ENCODE results near the gene CHN2. TPM values are rescaled to one million over a fixed set of nuclear protein-coding genes. Genes with fewer than 3 reads are reported as not detected.

CHN2 gene
- total RNA-seq, 4 donors from 2014 or later = 7.6 to 15.3 (median 10.0) TPM

GRCh38 chr7:29285444-29285793 is 90.8 kb downstream of the CHN2 start:
- Histone ChIP-seq H3K4me1 (no peaks in the 10 kb centered on the region), H3K36me3 (no peaks in the 10 kb centered on the region), H3K27ac (no peak overlapping the region), H3K4me3 (no peak overlapping the region), H3K9me3 (no peaks in the 10 kb centered on the region), H3K27me3 (peaks cover 4% of the 10 kb centered on the region)
- TF ChIP-seq POLR2A (IDR thresholded peaks at IDR 0.05) = no peak
- TF ChIP-seq EP300 (IDR thresholded peaks at IDR 0.05) = no peak
- TF ChIP-seq POLR2AphosphoS5 (IDR thresholded peaks at IDR 0.05) = no peak
- no peak for TF ChIP-seq CTCF (IDR thresholded peaks at IDR 0.05)
- ATAC-seq = no peak
- 85 to 92% methylated on average over 4 of the region's 4 CpGs for WGBS, 2 donors (ENCODE audit: low coverage in 1 of 2)

- 90 to 95% methylated on average over 2 of the region's 3 CpGs for WGBS, 2 donors (ENCODE audit: low coverage in 1 of 2)
- TF ChIP-seq POLR2AphosphoS5 (IDR thresholded peaks at IDR 0.05) (no peak), EP300 (IDR thresholded peaks at IDR 0.05) (no peak), POLR2A (IDR thresholded peaks at IDR 0.05) (no peak), CTCF (IDR thresholded peaks at IDR 0.05) (no peak)
- peaks cover 4% of the 10 kb centered on the region for H3K27me3 ChIP-seq
- no peak overlapping the region for H3K27ac ChIP-seq
- H3K4me1 ChIP-seq = no peaks in the 10 kb centered on the region
- no peak for ATAC-seq
- no peaks in the 10 kb centered on the region for H3K36me3 ChIP-seq
- no peak overlapping the region for H3K4me3 ChIP-seq
- H3K9me3 ChIP-seq = no peaks in the 10 kb centered on the region
These were observed 91.3 kb downstream of the CHN2 start for GRCh38 chr7:29285861-29286260.

- no peaks in the 10 kb centered on the region for H3K36me3 ChIP-seq
- ATAC-seq = no peak
- WGBS, 2 donors (ENCODE audit: low coverage in 1 of 2) = 15 to 25% methylated on average over 1 of the region's 1 CpG
- H3K9me3 ChIP-seq = no peaks in the 10 kb centered on the region
- H3K27ac ChIP-seq = no peak overlapping the region
- no peak for TF ChIP-seq CTCF (IDR thresholded peaks at IDR 0.05)
- no peak for TF ChIP-seq EP300 (IDR thresholded peaks at IDR 0.05)
- TF ChIP-seq POLR2AphosphoS5 (IDR thresholded peaks at IDR 0.05) = no peak
- no peak overlapping the region for H3K4me3 ChIP-seq
- no peaks in the 10 kb centered on the region for H3K27me3 ChIP-seq
- H3K4me1 ChIP-seq = no peaks in the 10 kb centered on the region
These were observed 92.8 kb downstream of the CHN2 start for GRCh38 chr7:29287366-29287765.

- Histone ChIP-seq H3K27ac (no peak overlapping the region), H3K4me3 (no peak overlapping the region), H3K36me3 (no peaks in the 10 kb centered on the region), H3K9me3 (no peaks in the 10 kb centered on the region), H3K4me1 (no peaks in the 10 kb centered on the region), H3K27me3 (no peaks in the 10 kb centered on the region)
- ATAC-seq = no peak
- 87 to 94% methylated on average over 3 to 6 of the region's 6 CpGs for WGBS, 2 donors (ENCODE audit: low coverage in 1 of 2)
- TF ChIP-seq EP300 (IDR thresholded peaks at IDR 0.05) (no peak), CTCF (IDR thresholded peaks at IDR 0.05) (no peak), POLR2AphosphoS5 (IDR thresholded peaks at IDR 0.05) (no peak), POLR2A (IDR thresholded peaks at IDR 0.05) (no peak)
These were observed 93.9 kb downstream of the CHN2 start for GRCh38 chr7:29288181-29289091.
